ENCODE results near the gene WWP2. TPM values are rescaled to one million over a fixed set of nuclear protein-coding genes. Genes with fewer than 3 reads are reported as not detected.

The WWP2 gene
- total and polyA plus RNA-seq, 2 experiments from 2014 or later = 18.5 to 19.0 TPM

- Histone ChIP-seq H3K27ac (no peak overlapping the region), H3K36me3 (ENCODE audit: low read depth) (peaks cover 6% of the 10 kb centered on the region; the same call in 1 of the 2 replicates), H2AFZ (no peak overlapping the region), H3K9me2 (ENCODE audit: insufficient read depth) (no peaks in the 10 kb centered on the region), H4K20me1 (ENCODE audit: insufficient read depth) (no peaks in the 10 kb centered on the region), H3F3A (ENCODE audit: insufficient read depth) (no peaks in the 10 kb centered on the region), H3K9ac (no peak overlapping the region), H3K9me3 (ENCODE audit: low read depth) (no peaks in the 10 kb centered on the region), H3K4me1 (ENCODE audit: insufficient read depth) (peaks cover 29% of the 10 kb centered on the region), H3K4me2 (ENCODE audit: unreplicated experiment) (no peak overlapping the region), H3K27me3 (replicated peaks; ENCODE audit: insufficient read depth) (no peaks in the 10 kb centered on the region), H3K4me3 (no peak overlapping the region), H3K79me2 (ENCODE audit: insufficient read depth) (peaks cover 33% of the 10 kb centered on the region)
- TF ChIP-seq EZH2phosphoT487 (IDR thresholded peaks at IDR 0.05; ENCODE audit: insufficient read depth, low read depth) (no peak), EZH2 (IDR thresholded peaks at IDR 0.05; ENCODE audit: insufficient read depth, poor library complexity, severe bottlenecking) (no peak)
- no peak for DNase-seq
- 86 to 89% methylated on average over 9 of the region's 9 CpGs for WGBS, 2 experiments (ENCODE audit: low coverage in 1 of 2, low lambda C conversion rate in 2 of 2, missing lambda C conversion rate in 2 of 2)
- in situ Hi-C loops (cut with MboI) = loop anchor here (5.0 kb wide), 1 partner anchor 127 kb away; no protein-coding TSS in a partner anchor
Observed at GRCh38 chr16:69929480-69929879, 167.3 kb downstream of the WWP2 start.

GRCh38 chr16:69930117-69930776 is 168.1 kb downstream of the WWP2 start:
- Histone ChIP-seq H3K4me2 (ENCODE audit: unreplicated experiment) (no peak overlapping the region), H3K9me3 (ENCODE audit: low read depth) (no peaks in the 10 kb centered on the region), H3F3A (ENCODE audit: insufficient read depth) (no peaks in the 10 kb centered on the region), H3K27me3 (replicated peaks; ENCODE audit: insufficient read depth) (no peaks in the 10 kb centered on the region), H3K9ac (no peak overlapping the region), H3K27ac (no peak overlapping the region), H3K79me2 (ENCODE audit: insufficient read depth) (peaks cover 33% of the 10 kb centered on the region), H3K4me1 (ENCODE audit: insufficient read depth) (peaks cover 25% of the 10 kb centered on the region), H3K4me3 (no peak overlapping the region), H2AFZ (no peak overlapping the region), H4K20me1 (ENCODE audit: insufficient read depth) (no peaks in the 10 kb centered on the region), H3K9me2 (ENCODE audit: insufficient read depth) (no peaks in the 10 kb centered on the region), H3K36me3 (ENCODE audit: low read depth) (peaks cover 10% of the 10 kb centered on the region; the same call in 1 of the 2 replicates)
- peak; percentile 82 for DNase-seq
- in situ Hi-C loops (cut with MboI) = no loop called here
- 55 to 64% methylated on average over 12 of the region's 12 CpGs for WGBS, 2 experiments (ENCODE audit: low coverage in 1 of 2, low lambda C conversion rate in 2 of 2, missing lambda C conversion rate in 2 of 2)
- TF ChIP-seq EZH2 (IDR thresholded peaks at IDR 0.05; ENCODE audit: insufficient read depth, poor library complexity, severe bottlenecking) = no peak
- TF ChIP-seq EZH2phosphoT487 (IDR thresholded peaks at IDR 0.05; ENCODE audit: insufficient read depth, low read depth) = no peak

- no peak overlapping the region for H2AFZ ChIP-seq
- no peaks in the 10 kb centered on the region for H3F3A ChIP-seq (ENCODE audit: insufficient read depth)
- H3K4me2 ChIP-seq (ENCODE audit: unreplicated experiment) = no peak overlapping the region
- no peak for DNase-seq
- no peaks in the 10 kb centered on the region for H4K20me1 ChIP-seq (ENCODE audit: insufficient read depth)
- H3K27ac ChIP-seq = no peak overlapping the region
- peaks cover 10% of the 10 kb centered on the region; the same call in 1 of the 2 replicates for H3K36me3 ChIP-seq (ENCODE audit: low read depth)
- no peaks in the 10 kb centered on the region for H3K9me3 ChIP-seq (ENCODE audit: low read depth)
- H3K79me2 ChIP-seq (ENCODE audit: insufficient read depth) = peaks cover 22% of the 10 kb centered on the region
- TF ChIP-seq EZH2 (IDR thresholded peaks at IDR 0.05; ENCODE audit: insufficient read depth, poor library complexity, severe bottlenecking) = no peak
- TF ChIP-seq EZH2phosphoT487 (IDR thresholded peaks at IDR 0.05; ENCODE audit: insufficient read depth, low read depth) = no peak
- H3K4me1 ChIP-seq (ENCODE audit: insufficient read depth) = peaks cover 16% of the 10 kb centered on the region
- no peak overlapping the region for H3K9ac ChIP-seq
- WGBS, 2 experiments (ENCODE audit: low coverage in 1 of 2, low lambda C conversion rate in 2 of 2, missing lambda C conversion rate in 2 of 2) = 86 to 95% methylated on average over 4 to 13 of the region's 13 CpGs
- no peaks in the 10 kb centered on the region for H3K27me3 ChIP-seq (replicated peaks; ENCODE audit: insufficient read depth)
- no peak overlapping the region for H3K4me3 ChIP-seq
- in situ Hi-C loops (cut with MboI) = no loop called here
- no peaks in the 10 kb centered on the region for H3K9me2 ChIP-seq (ENCODE audit: insufficient read depth)
Observed at GRCh38 chr16:69931631-69932030, 169.5 kb downstream of the WWP2 start.

GRCh38 chr16:69932228-69932627 is 170.1 kb downstream of the WWP2 start:
- H3K4me2 ChIP-seq (ENCODE audit: unreplicated experiment) = no peak overlapping the region
- H3K27ac ChIP-seq = no peak overlapping the region
- no peaks in the 10 kb centered on the region for H4K20me1 ChIP-seq (ENCODE audit: insufficient read depth)
- H3K9ac ChIP-seq = no peak overlapping the region
- in situ Hi-C loops (cut with MboI) = no loop called here
- no peak overlapping the region for H3K4me3 ChIP-seq
- no peak for DNase-seq
- no peaks in the 10 kb centered on the region for H3K9me3 ChIP-seq (ENCODE audit: low read depth)
- 83 to 93% methylated on average over 8 to 9 of the region's 9 CpGs for WGBS, 2 experiments (ENCODE audit: low coverage in 1 of 2, low lambda C conversion rate in 2 of 2, missing lambda C conversion rate in 2 of 2)
- peaks cover 16% of the 10 kb centered on the region for H3K79me2 ChIP-seq (ENCODE audit: insufficient read depth)
- TF ChIP-seq EZH2 (IDR thresholded peaks at IDR 0.05; ENCODE audit: insufficient read depth, poor library complexity, severe bottlenecking) = no peak
- no peak for TF ChIP-seq EZH2phosphoT487 (IDR thresholded peaks at IDR 0.05; ENCODE audit: insufficient read depth, low read depth)
- H3K27me3 ChIP-seq (replicated peaks; ENCODE audit: insufficient read depth) = no peaks in the 10 kb centered on the region
- no peaks in the 10 kb centered on the region for H3K9me2 ChIP-seq (ENCODE audit: insufficient read depth)
- no peak overlapping the region for H2AFZ ChIP-seq
- no peaks in the 10 kb centered on the region for H3F3A ChIP-seq (ENCODE audit: insufficient read depth)
- H3K4me1 ChIP-seq (ENCODE audit: insufficient read depth) = peaks cover 10% of the 10 kb centered on the region
- peaks cover 10% of the 10 kb centered on the region; the same call in 1 of the 2 replicates for H3K36me3 ChIP-seq (ENCODE audit: low read depth)
